C4-2B (cell line): Measurements from ENCODE around the gene FOXP1.

Experiments used
- ZFX ChIP-seq: fragments of 450-650 bp; IDR thresholded peaks from 2 replicates; pipeline ENCODE4 v1.6.1; 2017
- TF ChIP-seq, protein P1 (sequence below): fragments of 450-650 bp; conservative IDR thresholded peaks from 2 replicates; pipeline ENCODE4 v1.5.1; 2017; ENCODE audit warnings: mild to moderate bottlenecking

DNA sequence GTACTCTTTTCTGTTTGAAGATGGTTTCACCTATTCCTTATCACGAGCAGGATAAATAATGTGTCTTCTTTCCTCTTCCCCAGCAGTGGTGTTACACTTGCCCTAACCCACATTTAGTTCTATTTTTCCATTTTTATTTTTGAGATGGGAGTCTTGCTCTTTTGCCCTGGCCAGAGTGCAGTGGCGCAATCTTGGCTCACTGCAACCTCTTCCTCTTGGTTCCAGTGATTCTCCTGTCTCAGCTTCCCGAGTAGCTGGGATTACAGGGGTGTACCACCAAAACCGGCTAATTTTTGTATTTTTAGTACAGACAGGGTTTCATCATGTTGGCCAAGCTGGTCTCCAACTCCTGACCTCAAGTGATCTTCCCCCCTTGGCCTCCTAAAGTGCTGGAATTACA is 372.4 kb downstream of the FOXP1 start:
- TF ChIP-seq, protein P1, sequence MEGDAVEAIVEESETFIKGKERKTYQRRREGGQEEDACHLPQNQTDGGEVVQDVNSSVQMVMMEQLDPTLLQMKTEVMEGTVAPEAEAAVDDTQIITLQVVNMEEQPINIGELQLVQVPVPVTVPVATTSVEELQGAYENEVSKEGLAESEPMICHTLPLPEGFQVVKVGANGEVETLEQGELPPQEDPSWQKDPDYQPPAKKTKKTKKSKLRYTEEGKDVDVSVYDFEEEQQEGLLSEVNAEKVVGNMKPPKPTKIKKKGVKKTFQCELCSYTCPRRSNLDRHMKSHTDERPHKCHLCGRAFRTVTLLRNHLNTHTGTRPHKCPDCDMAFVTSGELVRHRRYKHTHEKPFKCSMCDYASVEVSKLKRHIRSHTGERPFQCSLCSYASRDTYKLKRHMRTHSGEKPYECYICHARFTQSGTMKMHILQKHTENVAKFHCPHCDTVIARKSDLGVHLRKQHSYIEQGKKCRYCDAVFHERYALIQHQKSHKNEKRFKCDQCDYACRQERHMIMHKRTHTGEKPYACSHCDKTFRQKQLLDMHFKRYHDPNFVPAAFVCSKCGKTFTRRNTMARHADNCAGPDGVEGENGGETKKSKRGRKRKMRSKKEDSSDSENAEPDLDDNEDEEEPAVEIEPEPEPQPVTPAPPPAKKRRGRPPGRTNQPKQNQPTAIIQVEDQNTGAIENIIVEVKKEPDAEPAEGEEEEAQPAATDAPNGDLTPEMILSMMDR: no peak
- TF ChIP-seq ZFX: no peak
